LNCAP (cell line): Measurements from ENCODE around the gene HEBP2.
A peak's percentile ranks its signal among the peaks of the same experiment; 100 is the strongest.

Experiments used
- CTCF ChIP-seq: fragments of 450-650 bp; IDR thresholded peaks from 2 replicates; pipeline ENCODE4 v1.5.1; 2017; ENCODE audit warnings: mild to moderate bottlenecking

The HEBP2 gene

DNA sequence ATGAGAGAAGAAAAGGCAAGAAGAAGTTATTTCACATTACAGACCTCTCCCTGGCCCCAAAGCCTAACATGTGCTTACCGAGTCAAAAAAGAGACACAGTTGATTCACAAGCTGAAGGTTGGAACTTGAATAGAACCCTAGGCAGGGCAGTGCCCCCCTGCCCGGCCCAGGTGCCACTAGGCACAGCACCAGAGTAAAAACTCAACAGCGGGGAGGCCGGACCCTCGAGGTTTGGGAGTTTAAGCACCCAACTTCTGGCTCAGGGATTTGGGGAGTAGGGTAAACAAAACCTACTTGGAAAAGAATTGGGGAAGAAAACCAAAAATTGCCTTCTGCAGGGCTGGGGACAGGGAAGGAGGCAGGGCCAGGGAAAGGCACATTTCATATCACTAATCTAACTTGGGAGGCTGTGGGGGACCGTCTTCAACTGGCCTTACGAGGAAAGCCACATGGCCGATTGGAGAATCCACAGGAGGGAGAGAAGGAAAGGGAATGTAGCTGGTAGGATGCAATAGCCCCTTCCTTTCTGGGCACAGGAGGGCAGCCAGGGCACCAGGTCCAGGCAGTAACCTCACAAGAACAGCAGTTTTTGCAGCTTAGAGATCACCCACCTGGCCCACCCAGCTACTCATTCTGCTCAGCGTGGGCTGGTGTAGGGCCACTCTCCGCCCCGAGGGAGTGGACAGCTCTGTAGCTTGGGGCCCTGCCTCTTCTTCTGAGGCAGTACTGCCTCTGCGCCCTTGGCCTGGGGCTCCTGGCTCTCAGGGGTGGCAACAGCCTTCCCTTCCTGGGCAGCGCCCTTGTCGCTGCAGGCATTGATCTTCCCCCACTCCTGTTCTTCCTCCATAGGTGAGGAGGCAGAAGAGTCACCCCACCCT, 1.8 kb upstream of the HEBP2 start:
- no peak for TF ChIP-seq CTCF

GRCh38 chr6:138402838-138403187, 1.2 kb upstream of the HEBP2 start:
- no peak for TF ChIP-seq CTCF

DNA sequence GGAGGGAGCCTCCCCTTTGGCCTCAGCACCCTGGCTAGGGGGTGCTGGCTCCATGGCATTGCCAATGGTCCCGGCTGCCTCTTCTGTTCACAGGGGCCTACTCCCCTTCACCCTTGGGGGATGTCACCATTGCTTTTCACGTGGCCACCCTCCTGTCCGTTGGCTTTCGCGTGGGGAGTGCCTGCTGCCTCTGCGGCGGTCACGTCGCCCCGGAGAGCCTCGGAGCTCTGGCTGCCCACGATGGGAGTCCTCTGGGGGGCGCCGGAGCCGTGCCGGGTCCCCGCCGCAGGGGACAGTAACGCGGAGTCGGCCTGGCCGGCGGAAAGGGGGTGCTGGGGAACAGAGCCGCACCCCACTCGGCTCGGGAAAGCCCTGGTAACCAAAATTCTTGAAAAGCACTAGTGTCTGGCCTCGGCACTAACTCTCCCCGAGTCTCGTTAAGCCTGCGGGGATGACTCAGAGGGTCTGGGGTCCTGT, 661 bp upstream of the HEBP2 start:
- no peak for TF ChIP-seq CTCF

- no peak for TF ChIP-seq CTCF
These were observed 779 bp downstream of the HEBP2 start for GRCh38 chr6:138404666-138405337.

- no peak for TF ChIP-seq CTCF
These were observed 1.9 kb downstream of the HEBP2 start for GRCh38 chr6:138405816-138406413.

- TF ChIP-seq CTCF, result peak; percentile 60
These were observed 2.4 kb downstream of the HEBP2 start for GRCh38 chr6:138406443-138406842.

- TF ChIP-seq CTCF, result no peak
These were observed 6.2 kb downstream of the HEBP2 start for GRCh38 chr6:138410048-138410735.
